ENCODE data around the gene ABCC1.

ABCC1 gene

DNA sequence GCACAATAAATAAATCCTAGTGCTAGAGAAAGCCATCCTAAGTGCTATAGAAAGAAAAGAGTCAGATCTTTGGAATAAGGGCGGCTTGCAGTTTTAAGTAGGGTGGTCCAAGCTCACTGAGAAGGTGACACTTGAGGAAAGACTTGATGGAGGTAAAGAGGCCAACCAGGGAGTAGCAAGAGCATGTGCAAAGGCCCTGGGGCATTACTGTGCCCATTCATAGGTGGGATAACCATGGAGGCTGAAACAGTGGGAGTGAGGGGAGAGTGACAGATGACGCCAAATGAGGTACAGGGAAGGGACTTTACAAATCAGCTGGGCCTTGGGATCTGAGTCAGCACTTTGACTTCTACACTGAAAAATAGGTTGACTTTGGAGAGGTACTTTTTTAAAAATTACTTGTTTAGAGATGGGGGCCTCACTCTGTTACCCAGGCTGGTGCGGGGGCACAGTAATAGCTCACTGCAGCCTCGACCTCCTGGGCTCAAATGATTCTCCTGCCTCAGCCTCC, 115.5 kb downstream of the ABCC1 start:
- H3K4me3 Mint-ChIP-seq: no peak overlapping the region
- no peak overlapping the region for H3K27ac Mint-ChIP-seq
- no peaks in the 10 kb centered on the region for H3K9me3 Mint-ChIP-seq
- DNase-seq: no peak
- peaks cover 24% of the 10 kb centered on the region for H3K4me1 Mint-ChIP-seq (ENCODE audit: low read depth)
- H3K36me3 Mint-ChIP-seq (ENCODE audit: low read depth): peaks cover 90% of the 10 kb centered on the region
- no peaks in the 10 kb centered on the region for H3K27me3 Mint-ChIP-seq

DNA sequence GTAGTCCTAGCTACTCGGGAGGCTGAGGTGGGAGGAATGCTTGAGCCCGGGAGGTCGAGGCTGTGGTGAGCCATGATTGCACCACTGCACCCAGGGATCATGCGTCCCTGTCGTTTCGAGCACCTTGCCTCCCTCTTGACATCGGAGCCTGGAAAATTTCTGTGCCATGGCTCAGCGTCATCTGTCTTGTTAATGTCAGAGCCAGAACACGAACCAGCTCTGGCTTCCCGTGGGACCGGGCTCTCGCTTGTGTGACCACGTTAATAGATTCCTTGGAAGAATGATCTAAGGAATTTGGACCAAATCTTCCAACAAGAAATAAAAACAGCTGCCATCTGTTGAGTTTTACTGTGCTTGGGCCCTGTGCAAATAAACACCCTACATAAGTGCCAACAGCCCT, 117.7 kb downstream of the ABCC1 start:
- Mint-ChIP-seq H3K27ac (no peak overlapping the region), H3K36me3 (ENCODE audit: low read depth) (peaks cover 87% of the 10 kb centered on the region), H3K4me1 (ENCODE audit: low read depth) (peaks cover 6% of the 10 kb centered on the region), H3K9me3 (no peaks in the 10 kb centered on the region), H3K4me3 (no peak overlapping the region), H3K27me3 (no peaks in the 10 kb centered on the region)
- DNase-seq: no peak

- Mint-ChIP-seq H3K27me3 (no peaks in the 10 kb centered on the region), H3K4me1 (ENCODE audit: low read depth) (peaks cover 2% of the 10 kb centered on the region), H3K9me3 (no peaks in the 10 kb centered on the region), H3K27ac (peak overlapping the region; percentile 40), H3K36me3 (ENCODE audit: low read depth) (peaks cover 88% of the 10 kb centered on the region), H3K4me3 (no peak overlapping the region)
- DNase-seq: no peak
Measured at GRCh38 chr16:16071631-16072244, 122.3 kb downstream of the ABCC1 start.

DNA sequence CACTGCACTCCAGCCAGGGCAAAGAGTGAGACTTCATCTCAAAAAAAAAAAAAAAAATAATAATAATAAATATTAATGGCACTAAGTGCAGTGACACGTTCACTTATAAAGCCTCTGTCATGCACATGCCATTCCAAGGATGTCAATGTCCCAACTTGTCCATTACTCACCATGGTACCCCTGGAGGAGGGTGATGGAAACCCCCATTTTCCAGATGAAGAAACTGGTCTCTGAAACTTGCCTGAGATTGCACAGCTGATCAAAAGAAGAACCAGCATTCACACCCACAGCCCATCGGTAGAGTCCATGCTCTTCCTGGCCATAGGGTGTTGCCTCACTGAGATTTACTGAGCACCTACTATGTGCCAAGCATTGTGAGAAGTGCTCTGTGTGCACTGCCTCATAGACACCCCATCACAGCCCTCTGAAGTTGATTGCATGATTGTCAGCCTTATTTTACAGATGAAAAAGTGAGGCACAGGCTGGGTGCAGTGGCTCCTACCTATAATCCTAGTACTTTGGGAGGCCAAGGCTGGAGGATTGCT, 123.7 kb downstream of the ABCC1 start:
- H3K27ac Mint-ChIP-seq: no peak overlapping the region
- no peaks in the 10 kb centered on the region for H3K27me3 Mint-ChIP-seq
- no peaks in the 10 kb centered on the region for H3K9me3 Mint-ChIP-seq
- H3K4me1 Mint-ChIP-seq (ENCODE audit: low read depth): peaks cover 2% of the 10 kb centered on the region
- H3K4me3 Mint-ChIP-seq: no peak overlapping the region
- no peak for DNase-seq
- peaks cover 86% of the 10 kb centered on the region for H3K36me3 Mint-ChIP-seq (ENCODE audit: low read depth)

DNA sequence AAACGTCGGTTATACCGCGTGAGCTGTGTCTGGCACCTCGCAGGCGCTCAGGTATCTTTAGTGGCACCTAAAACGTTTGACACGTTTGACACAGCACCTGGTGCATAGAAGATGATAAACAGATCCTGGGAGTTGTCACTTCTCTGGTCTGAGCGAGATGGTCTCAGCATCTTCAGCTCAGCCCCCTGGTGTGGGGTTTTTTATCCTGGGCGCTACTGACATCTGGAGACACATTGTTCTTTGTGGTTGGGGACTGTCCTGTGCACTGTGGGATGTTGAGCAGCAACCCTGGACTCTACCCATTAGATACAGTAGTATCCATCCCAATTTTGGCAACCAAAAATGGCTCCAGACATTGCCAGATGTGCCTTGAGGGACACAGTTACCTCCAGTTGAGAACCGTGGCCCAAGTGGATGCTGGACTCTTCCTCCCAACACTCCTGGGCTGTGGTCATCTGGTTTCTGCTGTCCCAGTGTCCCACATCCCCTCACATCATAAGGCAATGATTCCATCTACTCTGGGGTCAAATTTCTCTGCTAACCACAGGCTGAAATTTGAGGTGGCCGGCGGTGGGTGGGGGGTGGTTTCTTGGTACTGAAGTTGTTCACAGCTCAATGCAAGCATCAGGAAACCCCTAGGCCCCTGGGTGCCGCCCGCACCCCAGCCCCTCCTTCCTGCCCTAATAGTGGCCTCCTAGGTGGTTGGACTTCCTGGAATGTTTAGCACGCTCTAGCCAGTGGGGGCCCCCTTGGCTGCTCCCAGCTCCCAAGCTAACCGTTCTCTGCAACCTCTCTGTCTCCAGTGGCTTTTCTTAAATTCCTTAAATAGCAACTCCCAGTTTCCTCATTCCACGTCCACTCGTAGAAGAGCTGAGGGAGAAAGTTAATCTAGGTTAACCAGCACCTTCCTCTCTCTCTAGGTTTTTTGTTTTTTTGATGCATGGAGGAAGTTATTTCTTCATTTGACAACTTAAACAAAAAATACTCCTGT, 124.8 kb downstream of the ABCC1 start:
- H3K4me1 Mint-ChIP-seq (ENCODE audit: low read depth): peaks cover 2% of the 10 kb centered on the region
- no peak overlapping the region for H3K27ac Mint-ChIP-seq
- no peak for DNase-seq
- H3K9me3 Mint-ChIP-seq: no peaks in the 10 kb centered on the region
- no peaks in the 10 kb centered on the region for H3K27me3 Mint-ChIP-seq
- H3K36me3 Mint-ChIP-seq (ENCODE audit: low read depth): peaks cover 89% of the 10 kb centered on the region
- no peak overlapping the region for H3K4me3 Mint-ChIP-seq

- DNase-seq: no peak
- no peak overlapping the region for H3K4me3 Mint-ChIP-seq
- no peaks in the 10 kb centered on the region for H3K9me3 Mint-ChIP-seq
- peaks cover 2% of the 10 kb centered on the region for H3K4me1 Mint-ChIP-seq (ENCODE audit: low read depth)
- no peak overlapping the region for H3K27ac Mint-ChIP-seq
- no peaks in the 10 kb centered on the region for H3K27me3 Mint-ChIP-seq
- peaks cover 88% of the 10 kb centered on the region for H3K36me3 Mint-ChIP-seq (ENCODE audit: low read depth)
Measured at GRCh38 chr16:16075488-16076422, 126.3 kb downstream of the ABCC1 start.

DNA sequence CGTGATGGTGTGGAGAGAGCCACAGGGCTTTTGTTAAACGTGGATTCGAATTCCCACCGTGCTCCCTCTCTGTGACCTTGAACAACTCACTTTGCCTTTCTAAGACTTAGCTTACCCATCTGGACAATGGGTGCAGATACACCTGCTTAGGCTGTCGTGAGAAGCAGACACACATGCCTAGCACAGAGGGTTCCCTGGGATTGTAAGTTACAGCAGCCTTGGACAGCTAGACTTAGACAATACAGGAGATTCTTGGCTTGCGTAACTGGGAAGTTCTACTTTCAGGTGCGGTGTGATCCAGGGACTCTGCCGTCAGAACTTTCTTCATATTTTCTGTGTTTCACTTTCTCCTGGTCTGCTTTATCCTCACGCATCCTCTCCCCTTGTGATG, 127.0 kb downstream of the ABCC1 start:
- H3K9me3 Mint-ChIP-seq: no peaks in the 10 kb centered on the region
- H3K27me3 Mint-ChIP-seq: no peaks in the 10 kb centered on the region
- peaks cover 91% of the 10 kb centered on the region for H3K36me3 Mint-ChIP-seq (ENCODE audit: low read depth)
- peaks cover 2% of the 10 kb centered on the region for H3K4me1 Mint-ChIP-seq (ENCODE audit: low read depth)
- no peak for DNase-seq
- H3K27ac Mint-ChIP-seq: no peak overlapping the region
- no peak overlapping the region for H3K4me3 Mint-ChIP-seq

DNA sequence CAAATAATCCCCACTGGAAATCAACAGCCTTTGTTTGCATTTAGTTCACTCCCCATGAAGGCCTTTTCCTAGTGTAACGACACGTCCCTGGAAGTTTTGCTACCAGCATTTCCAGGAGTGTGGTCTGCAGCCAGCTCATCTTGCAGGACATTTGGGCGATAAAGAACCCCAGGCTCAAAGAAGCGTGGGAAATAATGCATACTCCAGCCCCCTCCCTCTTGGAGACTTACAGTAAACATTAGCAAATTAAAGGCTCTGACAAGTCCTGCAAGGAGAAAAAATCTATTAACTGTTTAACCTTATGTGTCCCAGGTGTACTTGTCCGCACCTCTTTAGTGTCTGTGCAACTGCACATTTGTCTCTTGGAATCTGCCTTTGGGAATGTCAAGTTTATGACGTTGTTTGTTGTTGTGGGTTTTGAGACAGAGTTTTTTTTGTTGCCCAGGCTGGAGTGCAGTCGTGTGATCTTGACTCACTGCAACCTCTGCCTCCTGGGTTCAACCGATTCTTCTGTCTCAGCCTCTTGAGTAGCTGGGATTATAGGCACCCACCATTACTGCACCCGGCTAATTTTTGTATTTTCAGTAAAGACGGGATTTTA, 131.1 kb downstream of the ABCC1 start:
- Mint-ChIP-seq H3K9me3 (peaks cover 6% of the 10 kb centered on the region), H3K4me1 (ENCODE audit: low read depth) (peaks cover 2% of the 10 kb centered on the region), H3K36me3 (ENCODE audit: low read depth) (peaks cover 94% of the 10 kb centered on the region), H3K27me3 (no peaks in the 10 kb centered on the region), H3K27ac (no peak overlapping the region), H3K4me3 (no peak overlapping the region)
- DNase-seq: no peak

DNA sequence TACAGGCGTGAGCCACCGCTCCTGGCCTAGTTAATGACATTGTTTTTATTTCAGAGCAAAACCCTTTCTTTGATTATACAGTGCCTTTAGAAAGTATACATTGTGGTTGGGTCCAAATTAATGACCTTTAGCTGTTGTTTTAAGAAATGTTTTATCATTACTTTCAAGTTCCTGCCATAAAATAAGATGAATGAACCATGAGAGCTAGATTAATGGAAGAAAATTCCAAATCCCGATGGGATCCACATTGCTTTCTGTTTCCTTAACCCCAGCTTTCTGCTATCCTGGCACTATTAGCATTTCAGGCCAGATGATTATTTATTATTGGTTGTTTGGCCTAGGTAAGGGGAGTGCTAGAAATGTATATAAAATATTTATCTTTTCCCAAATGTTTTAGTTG, 131.7 kb downstream of the ABCC1 start:
- Mint-ChIP-seq H3K4me3 (no peak overlapping the region), H3K4me1 (ENCODE audit: low read depth) (peaks cover 2% of the 10 kb centered on the region), H3K27ac (no peak overlapping the region), H3K27me3 (no peaks in the 10 kb centered on the region), H3K36me3 (ENCODE audit: low read depth) (peaks cover 94% of the 10 kb centered on the region), H3K9me3 (peaks cover 6% of the 10 kb centered on the region)
- no peak for DNase-seq

GRCh38 chr16:16082255-16082654, 132.8 kb downstream of the ABCC1 start:
- Mint-ChIP-seq H3K4me1 (ENCODE audit: low read depth) (peaks cover 2% of the 10 kb centered on the region), H3K36me3 (ENCODE audit: low read depth) (peaks cover 95% of the 10 kb centered on the region), H3K4me3 (no peak overlapping the region), H3K27me3 (no peaks in the 10 kb centered on the region), H3K27ac (peak overlapping the region; percentile 64), H3K9me3 (peaks cover 6% of the 10 kb centered on the region)
- no peak for DNase-seq

DNA sequence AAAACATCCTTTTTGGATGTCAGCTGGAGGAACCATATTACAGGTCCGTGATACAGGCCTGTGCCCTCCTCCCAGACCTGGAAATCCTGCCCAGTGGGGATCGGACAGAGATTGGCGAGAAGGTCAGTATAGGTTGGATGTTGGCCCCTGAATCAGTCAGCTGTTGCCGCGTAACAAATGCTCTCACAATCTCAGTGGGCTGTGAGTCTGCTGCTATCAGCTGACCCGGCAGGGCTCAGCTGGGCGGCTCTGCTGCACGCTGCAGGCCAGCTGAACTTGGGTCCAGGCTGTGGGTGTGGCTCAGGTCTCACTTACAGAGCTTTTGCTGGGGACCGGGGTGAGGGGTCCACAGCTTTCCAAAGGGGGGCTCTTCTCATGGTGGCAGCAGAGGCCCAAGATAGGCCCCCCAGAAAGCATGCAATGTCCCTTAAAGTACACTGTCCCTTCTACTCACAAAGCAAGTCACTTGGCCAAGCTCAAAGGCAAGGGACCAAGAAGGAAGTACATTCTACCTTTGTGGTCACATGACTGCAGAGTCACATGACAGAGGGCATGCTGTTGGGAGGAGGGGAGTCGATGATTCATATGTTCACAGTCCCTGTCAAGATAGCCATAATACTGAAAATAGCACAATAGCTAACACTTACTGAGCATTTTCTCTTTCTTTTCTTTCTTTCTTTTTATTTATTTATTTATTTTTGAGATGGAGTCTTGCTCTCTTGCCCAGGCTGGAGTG, 134.2 kb downstream of the ABCC1 start:
- no peak for DNase-seq
- H3K9me3 Mint-ChIP-seq: peaks cover 6% of the 10 kb centered on the region
- H3K4me3 Mint-ChIP-seq: no peak overlapping the region
- H3K36me3 Mint-ChIP-seq (ENCODE audit: low read depth): peaks cover 96% of the 10 kb centered on the region
- no peaks in the 10 kb centered on the region for H3K27me3 Mint-ChIP-seq
- H3K4me1 Mint-ChIP-seq (ENCODE audit: low read depth): peaks cover 2% of the 10 kb centered on the region
- peak overlapping the region; percentile 50 for H3K27ac Mint-ChIP-seq

DNA sequence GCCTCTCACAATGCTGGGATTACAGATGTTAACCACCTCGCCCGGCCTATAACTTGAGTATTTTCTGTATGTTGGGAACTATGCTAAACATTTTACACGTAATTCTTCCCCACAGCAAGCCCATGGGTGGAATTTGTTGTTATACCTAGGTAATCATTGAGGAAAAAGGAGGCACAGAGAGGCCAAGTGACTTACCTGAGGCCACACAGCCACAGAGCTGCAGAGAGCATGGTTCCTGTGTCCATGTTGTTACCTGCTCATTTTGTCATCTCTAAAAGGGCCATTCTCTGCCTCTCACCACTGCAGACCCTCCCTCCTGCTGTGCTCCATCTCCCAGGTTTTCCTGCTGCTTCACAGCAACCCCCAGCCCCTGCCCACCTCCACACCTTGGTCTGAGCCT, 135.5 kb downstream of the ABCC1 start:
- Mint-ChIP-seq H3K4me3 (no peak overlapping the region), H3K27ac (peak overlapping the region; percentile 37), H3K9me3 (peaks cover 6% of the 10 kb centered on the region), H3K4me1 (ENCODE audit: low read depth) (peaks cover 2% of the 10 kb centered on the region), H3K27me3 (no peaks in the 10 kb centered on the region), H3K36me3 (ENCODE audit: low read depth) (peaks cover 98% of the 10 kb centered on the region)
- no peak for DNase-seq

Data from activated T-cell treated with anti-CD3 and anti-CD28 coated beads, Interleukin-2, amount 50 U/mL, for 24 hours (primary cell).